Ishikawa (cell line): ENCODE results near the gene RBP3.

Experiments used
- CEBPB ChIP-seq: IDR thresholded peaks from 2 replicates; pipeline ENCODE4 v1.6.1; 2012
- CREB1 ChIP-seq: IDR thresholded peaks from 2 replicates; pipeline ENCODE4 v1.6.1; 2012; ENCODE audit warnings: low read depth
- EGR1 ChIP-seq: IDR thresholded peaks from 2 replicates; pipeline ENCODE4 v1.6.1; 2012
- EP300 ChIP-seq: IDR thresholded peaks from 2 replicates; pipeline ENCODE4 v1.6.1; 2012; ENCODE audit warnings: borderline replicate concordance
- FOXM1 ChIP-seq: IDR thresholded peaks from 2 replicates; pipeline ENCODE4 v1.6.1; 2012; ENCODE audit warnings: low read depth, borderline replicate concordance
- MAX ChIP-seq: IDR thresholded peaks from 2 replicates; pipeline ENCODE4 v1.6.1; 2012
- NFIC ChIP-seq: IDR thresholded peaks from 2 replicates; pipeline ENCODE4 v1.6.1; 2012
- RAD21 ChIP-seq: IDR thresholded peaks from 2 replicates; pipeline ENCODE4 v1.6.1; 2012; ENCODE audit warnings: low read depth
- REST ChIP-seq: IDR thresholded peaks from 2 replicates; pipeline ENCODE4 v1.6.1; 2012; ENCODE audit warnings: low read depth, mild to moderate bottlenecking
- TAF1 ChIP-seq: IDR thresholded peaks from 2 replicates; pipeline ENCODE4 v1.6.1; 2012; ENCODE audit warnings: low read depth, mild to moderate bottlenecking
- TCF12 ChIP-seq: IDR thresholded peaks from 2 replicates; pipeline ENCODE4 v1.6.1; 2012; ENCODE audit warnings: low read depth
- TEAD4 ChIP-seq: IDR thresholded peaks from 2 replicates; pipeline ENCODE4 v1.6.1; 2012
- USF1 ChIP-seq: IDR thresholded peaks from 2 replicates; pipeline ENCODE4 v1.6.1; 2012
- YY1 ChIP-seq: IDR thresholded peaks from 2 replicates; pipeline ENCODE4 v1.6.1; 2012; ENCODE audit warnings: low read depth
- ZBTB7A ChIP-seq: IDR thresholded peaks from 2 replicates; pipeline ENCODE4 v1.6.1; 2012; ENCODE audit warnings: low read depth

Gene RBP3

GRCh38 chr10:47360419-47361040 is 12.4 kb downstream of the RBP3 start:
- TF ChIP-seq CREB1 = no peak
- TF ChIP-seq FOXM1 = no peak
- TF ChIP-seq CEBPB = no peak
- no peak for TF ChIP-seq ZBTB7A
- TF ChIP-seq EGR1 = no peak
- no peak for TF ChIP-seq TAF1
- no peak for TF ChIP-seq TCF12
- TF ChIP-seq USF1 = no peak
- no peak for TF ChIP-seq RAD21
- TF ChIP-seq MAX = no peak
- no peak for TF ChIP-seq YY1
- no peak for TF ChIP-seq REST
- TF ChIP-seq NFIC = no peak
- TF ChIP-seq EP300 = no peak

- TF ChIP-seq MAX (0 out of 2 replicates have a peak, but pooled peaks have one; percentile 8), EGR1 (no peak), ZBTB7A (0 out of 2 replicates have a peak, but pooled peaks have one; percentile 27), RAD21 (peak; percentile 80)
Measured at GRCh38 chr10:47361293-47361692, 13.1 kb downstream of the RBP3 start.

GRCh38 chr10:47362199-47362598 is 14.0 kb downstream of the RBP3 start:
- TF ChIP-seq TEAD4 (peak; percentile 92), MAX (0 out of 2 replicates have a peak, but pooled peaks have one; percentile 21), TAF1 (no peak), FOXM1 (0 out of 2 replicates have a peak, but pooled peaks have one; percentile 33), EGR1 (no peak), REST (no peak), NFIC (peak; percentile 67), CEBPB (no peak), EP300 (peak; percentile 73), ZBTB7A (no peak), RAD21 (no peak), YY1 (0 out of 2 replicates have a peak, but pooled peaks have one; percentile 25), TCF12 (0 out of 2 replicates have a peak, but pooled peaks have one; percentile 49), USF1 (no peak), CREB1 (no peak)

- TF ChIP-seq RAD21 = no peak
- no peak for TF ChIP-seq CEBPB
- no peak for TF ChIP-seq YY1
- no peak for TF ChIP-seq FOXM1
- no peak for TF ChIP-seq EGR1
- no peak for TF ChIP-seq MAX
- TF ChIP-seq NFIC = no peak
- no peak for TF ChIP-seq EP300
- TF ChIP-seq TEAD4 = no peak
- no peak for TF ChIP-seq USF1
- no peak for TF ChIP-seq CREB1
- no peak for TF ChIP-seq TAF1
- TF ChIP-seq REST = no peak
- TF ChIP-seq ZBTB7A = no peak
- TF ChIP-seq TCF12 = no peak
Measured at GRCh38 chr10:47363781-47364180, 15.6 kb downstream of the RBP3 start.
